Measurements from ENCODE around the gene CLNK. TPM values are rescaled to one million over a fixed set of nuclear protein-coding genes. Genes with fewer than 3 reads are reported as not detected.

Gene CLNK
- total RNA-seq, 1 donor from 2014 or later: 0.10 TPM

DNA sequence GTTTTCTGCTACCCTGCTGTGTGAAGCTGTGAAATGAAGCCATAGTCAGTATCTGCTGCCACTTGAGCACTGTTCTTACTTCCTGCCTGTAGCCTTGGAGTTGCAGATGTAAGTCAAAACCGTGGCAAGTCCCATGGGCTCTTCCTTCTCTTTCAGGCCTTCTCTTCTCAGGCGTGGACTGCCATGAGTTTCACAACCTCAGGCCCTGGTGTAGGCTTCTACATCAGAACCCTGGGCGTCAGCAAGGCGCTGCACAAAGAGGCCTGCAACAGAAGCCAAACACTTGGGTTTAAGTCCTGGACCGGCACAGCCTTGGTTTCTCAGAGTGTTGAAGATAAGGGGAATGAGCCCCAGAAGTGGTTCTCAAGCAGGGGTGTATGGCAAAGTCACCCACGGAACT lies 229.8 kb downstream of the CLNK start:
- DNase-seq: no peak

DNA sequence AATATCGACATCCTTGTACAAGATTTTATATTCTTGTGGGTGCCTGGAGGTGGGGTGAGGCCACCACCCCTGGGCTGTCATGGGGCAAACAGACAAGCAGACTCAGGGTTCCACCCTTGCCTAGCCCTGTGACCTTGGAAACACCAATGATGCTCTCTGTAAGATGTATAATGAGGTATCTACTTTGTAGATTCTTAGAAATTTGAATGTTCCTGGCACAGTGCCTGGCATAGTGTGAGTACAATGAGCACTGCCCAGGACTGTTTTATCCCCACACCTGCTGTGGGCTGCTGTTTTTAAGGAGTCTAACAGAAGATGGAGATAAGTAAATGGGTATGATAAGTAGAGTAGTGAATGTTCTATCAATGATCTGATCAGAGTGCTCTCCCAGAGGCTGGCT lies 230.4 kb downstream of the CLNK start:
- no peak for DNase-seq

DNA sequence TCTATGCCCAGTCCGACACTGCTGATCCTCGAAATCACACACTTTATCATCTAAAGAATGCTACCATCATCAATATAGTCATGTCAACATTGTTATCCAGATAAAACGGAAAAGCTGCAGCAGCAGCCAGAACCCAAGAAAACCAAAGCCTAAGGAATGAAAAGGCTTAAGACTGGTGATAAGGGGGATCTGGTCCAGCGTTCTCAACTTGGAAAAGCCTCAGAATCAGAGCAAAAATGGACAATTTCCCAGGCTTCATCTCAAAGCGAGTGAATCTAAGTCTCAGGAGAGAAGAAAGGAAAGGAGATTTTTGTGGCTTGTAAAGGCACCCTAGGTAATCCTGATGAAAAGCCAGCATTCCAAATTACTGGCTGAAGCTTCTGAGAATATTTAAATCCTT lies 235.6 kb downstream of the CLNK start:
- DNase-seq: no peak

DNA sequence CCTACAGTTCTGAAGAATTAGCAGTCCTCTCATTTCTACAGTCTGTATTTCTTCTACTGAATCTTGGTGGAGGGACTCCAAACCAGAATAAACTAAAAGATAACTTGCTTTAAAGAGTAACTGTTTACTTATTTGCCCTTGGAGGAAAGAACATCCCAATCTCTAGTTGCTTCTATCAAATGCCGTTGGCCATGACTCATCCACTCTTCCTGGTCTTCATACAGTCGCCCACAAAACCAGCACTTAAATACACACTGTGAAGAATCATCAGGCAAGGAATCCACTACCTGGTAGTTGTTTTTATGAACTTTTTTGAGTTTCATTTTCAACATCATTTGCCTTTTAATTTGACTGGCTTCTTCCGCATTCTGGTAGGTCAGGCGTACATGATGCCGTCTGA lies 241.6 kb downstream of the CLNK start:
- DNase-seq: no peak

DNA sequence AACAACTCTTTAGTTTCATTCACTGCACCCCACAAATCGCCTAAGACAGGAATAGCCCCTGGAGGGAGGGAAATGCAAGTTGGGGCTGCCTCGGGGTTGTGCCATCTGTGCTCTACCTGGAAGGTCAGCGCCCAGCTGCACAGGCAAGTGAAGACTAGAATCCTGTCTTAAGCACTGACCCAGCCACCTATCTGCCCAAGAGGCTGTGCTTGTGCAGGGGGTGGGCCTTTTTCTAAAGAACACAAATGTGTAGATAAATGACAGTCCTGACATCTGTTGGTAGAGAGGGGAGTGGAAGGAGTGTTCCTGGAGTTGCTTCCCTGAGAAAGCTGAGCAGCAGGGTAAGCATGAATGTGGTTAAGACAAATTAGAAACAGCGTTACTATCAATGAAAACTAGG lies 243.1 kb downstream of the CLNK start:
- DNase-seq: no peak

DNA sequence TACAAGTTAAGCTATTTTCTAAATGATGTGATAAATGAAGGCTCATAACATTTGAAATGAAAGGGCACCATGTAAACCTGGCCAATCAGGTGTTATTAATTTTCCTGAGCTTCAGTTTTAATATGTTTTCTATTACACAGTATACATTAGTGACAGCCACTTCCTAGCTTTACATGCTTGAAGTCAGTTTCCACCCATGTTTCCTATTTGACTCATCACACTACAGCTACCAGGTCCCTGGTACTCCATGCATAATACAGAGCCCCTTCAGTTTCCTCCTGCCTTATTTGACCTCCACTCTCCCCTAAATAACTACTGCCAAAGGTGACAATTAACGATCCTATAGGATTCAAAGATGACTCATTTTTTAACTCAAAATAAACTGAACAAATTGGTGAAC lies 245.6 kb downstream of the CLNK start:
- DNase-seq: no peak

DNA sequence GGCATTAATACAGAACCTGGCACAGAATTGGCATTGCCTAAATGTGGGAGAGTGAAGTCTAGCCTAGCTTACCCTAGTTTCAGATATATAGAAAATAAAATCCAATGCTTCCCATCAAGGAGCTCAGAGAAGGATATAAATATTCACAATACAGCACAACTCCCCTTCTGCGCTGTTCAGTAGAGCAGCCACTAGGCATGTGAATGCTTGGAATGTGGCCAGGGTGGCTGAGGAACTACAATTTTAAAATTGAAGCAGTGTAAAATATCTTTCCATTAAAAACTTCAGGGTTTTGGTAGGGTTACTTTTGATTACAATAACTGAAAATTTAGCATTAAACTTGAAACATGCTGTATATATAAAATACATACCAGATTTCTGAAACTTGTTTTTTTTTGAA lies 246.8 kb downstream of the CLNK start:
- DNase-seq: no peak

Other genes with a start within 250 kb of the CLNK start
- 32.3 TPM for gene ZNF518B, start 227.3 kb downstream of the CLNK start, total RNA-seq